Esophagus mucosa (tissue), 1 donor: Measurements from ENCODE around the gene ARHGEF28. TPM values are rescaled to one million over a fixed set of nuclear protein-coding genes. Genes with fewer than 3 reads are reported as not detected.

Experiments used
- ATAC-seq: fragments of 200-7000 bp; cut with Tn5 transposase; one replicate; pipeline ENCODE4 v1.9.1; 2020
- total RNA-seq: library from RNA; stranded (reverse); gene quantifications from one replicate; pipeline ENCODE4 v1.2.4, GENCODE V29; 2023
- donor health status: DM: yes; HTN: yes; CAD: no.

The ARHGEF28 gene
- total RNA-seq, 1 donor from 2014 or later, result 7.8 TPM

GRCh38 chr5:73789851-73790281 lies 163.9 kb downstream of the ARHGEF28 start:
- ATAC-seq, result no peak

- no peak for ATAC-seq
Observed at GRCh38 chr5:73791389-73791788, 165.4 kb downstream of the ARHGEF28 start.

- ATAC-seq, result peak; percentile 85
Observed at GRCh38 chr5:73792687-73793320, 166.8 kb downstream of the ARHGEF28 start.

- no peak for ATAC-seq
Observed at GRCh38 chr5:73793911-73794310, 167.9 kb downstream of the ARHGEF28 start.

- peak; percentile 45 for ATAC-seq
Observed at GRCh38 chr5:73796164-73797131, 170.5 kb downstream of the ARHGEF28 start.

- no peak for ATAC-seq
Observed at GRCh38 chr5:73797132-73797510, 171.1 kb downstream of the ARHGEF28 start.

GRCh38 chr5:73799401-73799972 lies 173.5 kb downstream of the ARHGEF28 start:
- ATAC-seq, result no peak

GRCh38 chr5:73801686-73802085 lies 175.7 kb downstream of the ARHGEF28 start:
- ATAC-seq, result no peak

- ATAC-seq, result no peak
Observed at GRCh38 chr5:73805449-73805848, 179.5 kb downstream of the ARHGEF28 start.

- ATAC-seq, result no peak
Observed at GRCh38 chr5:73808911-73809310, 182.9 kb downstream of the ARHGEF28 start.

- ATAC-seq, result no peak
Observed at GRCh38 chr5:73810429-73810828, 184.4 kb downstream of the ARHGEF28 start.

- peak; percentile 16 for ATAC-seq
Observed at GRCh38 chr5:73812457-73812856, 186.5 kb downstream of the ARHGEF28 start.

- peak; percentile 82 for ATAC-seq
Observed at GRCh38 chr5:73812962-73813588, 187.1 kb downstream of the ARHGEF28 start.

GRCh38 chr5:73814233-73814846 lies 188.3 kb downstream of the ARHGEF28 start:
- no peak for ATAC-seq

GRCh38 chr5:73815631-73816030 lies 189.6 kb downstream of the ARHGEF28 start:
- ATAC-seq, result peak; percentile 29

GRCh38 chr5:73816656-73817420 lies 190.8 kb downstream of the ARHGEF28 start:
- ATAC-seq, result no peak

- ATAC-seq, result peak; percentile 53
Observed at GRCh38 chr5:73818357-73818756, 192.4 kb downstream of the ARHGEF28 start.

GRCh38 chr5:73820326-73820725 lies 194.3 kb downstream of the ARHGEF28 start:
- no peak for ATAC-seq

GRCh38 chr5:73821003-73821402 lies 195.0 kb downstream of the ARHGEF28 start:
- no peak for ATAC-seq

- ATAC-seq, result no peak
Observed at GRCh38 chr5:73822278-73822988, 196.4 kb downstream of the ARHGEF28 start.

- ATAC-seq, result peak; percentile 70
Observed at GRCh38 chr5:73822989-73823339, 197.0 kb downstream of the ARHGEF28 start.
